Ovary (tissue), 3 donors: ENCODE measurements around the gene AP2M1.

ENCODE experiments used
- EP300 ChIP-seq: sonication (generic); formaldehyde crosslinking; IDR thresholded peaks from one replicate; pipeline ENCODE4 v1.6.1; 2017; ENCODE audit warnings: antibody characterized with exemption
- TF ChIP-seq, protein P1 (sequence below), 3 donors: fragments of 450-650 bp in 2 of 3; fragments of 200-600 bp in 1 of 3; IDR thresholded peaks; one replicate each; pipeline versions ENCODE4 v1.5.1 to v1.8.0; 2016 to 2022; ENCODE audit warnings: antibody characterized with exemption in 3 of 3, mild to moderate bottlenecking in 1 of 3
- donor health status: DM: no; HTN: no; CAD: no.

- TF ChIP-seq EP300 = no peak
- TF ChIP-seq, protein P1, sequence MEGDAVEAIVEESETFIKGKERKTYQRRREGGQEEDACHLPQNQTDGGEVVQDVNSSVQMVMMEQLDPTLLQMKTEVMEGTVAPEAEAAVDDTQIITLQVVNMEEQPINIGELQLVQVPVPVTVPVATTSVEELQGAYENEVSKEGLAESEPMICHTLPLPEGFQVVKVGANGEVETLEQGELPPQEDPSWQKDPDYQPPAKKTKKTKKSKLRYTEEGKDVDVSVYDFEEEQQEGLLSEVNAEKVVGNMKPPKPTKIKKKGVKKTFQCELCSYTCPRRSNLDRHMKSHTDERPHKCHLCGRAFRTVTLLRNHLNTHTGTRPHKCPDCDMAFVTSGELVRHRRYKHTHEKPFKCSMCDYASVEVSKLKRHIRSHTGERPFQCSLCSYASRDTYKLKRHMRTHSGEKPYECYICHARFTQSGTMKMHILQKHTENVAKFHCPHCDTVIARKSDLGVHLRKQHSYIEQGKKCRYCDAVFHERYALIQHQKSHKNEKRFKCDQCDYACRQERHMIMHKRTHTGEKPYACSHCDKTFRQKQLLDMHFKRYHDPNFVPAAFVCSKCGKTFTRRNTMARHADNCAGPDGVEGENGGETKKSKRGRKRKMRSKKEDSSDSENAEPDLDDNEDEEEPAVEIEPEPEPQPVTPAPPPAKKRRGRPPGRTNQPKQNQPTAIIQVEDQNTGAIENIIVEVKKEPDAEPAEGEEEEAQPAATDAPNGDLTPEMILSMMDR (IDR thresholded peaks at IDR 0.05) = no peak
Observed at GRCh38 chr3:184135911-184136260, 38.8 kb upstream of the AP2M1 start.
